Central memory CD4-positive, alpha-beta T cell (primary cell): ENCODE data around the gene WNT3A.

ENCODE experiments used
- DNase-seq: peaks from one replicate; pipeline ENCODE4 v3.0.0; 2022

WNT3A gene

GRCh38 chr1:227999056-227999930, 7.5 kb upstream of the WNT3A start:
- peak; percentile 63 for DNase-seq

GRCh38 chr1:228000416-228000815, 6.4 kb upstream of the WNT3A start:
- DNase-seq = no peak

- no peak for DNase-seq
Observed at GRCh38 chr1:228000836-228001563, 5.8 kb upstream of the WNT3A start.

- DNase-seq = no peak
Observed at GRCh38 chr1:228001738-228002535, 4.9 kb upstream of the WNT3A start.

- DNase-seq = no peak
Observed at GRCh38 chr1:228002792-228003191, 4.0 kb upstream of the WNT3A start.

GRCh38 chr1:228003461-228004330, 3.1 kb upstream of the WNT3A start:
- no peak for DNase-seq

- DNase-seq = no peak
Observed at GRCh38 chr1:228004331-228004855, 2.4 kb upstream of the WNT3A start.

- no peak for DNase-seq
Observed at GRCh38 chr1:228004856-228005462, 1.8 kb upstream of the WNT3A start.

GRCh38 chr1:228005511-228006033, 1.2 kb upstream of the WNT3A start:
- DNase-seq = no peak

- no peak for DNase-seq
Observed at GRCh38 chr1:228006034-228006785, 588 bp upstream of the WNT3A start.

GRCh38 chr1:228007049-228007800, 427 bp downstream of the WNT3A start:
- no peak for DNase-seq

GRCh38 chr1:228007801-228008341, 1.1 kb downstream of the WNT3A start:
- DNase-seq = no peak

GRCh38 chr1:228008391-228009115, 1.8 kb downstream of the WNT3A start:
- DNase-seq = no peak

- DNase-seq = no peak
Observed at GRCh38 chr1:228009116-228009827, 2.5 kb downstream of the WNT3A start.

GRCh38 chr1:228009828-228010775, 3.3 kb downstream of the WNT3A start:
- no peak for DNase-seq

- DNase-seq = no peak
Observed at GRCh38 chr1:228010921-228011320, 4.1 kb downstream of the WNT3A start.
